Esophagus muscularis mucosa (tissue), 4 donors: ENCODE data around the gene ATG2B. TPM values are rescaled to one million over a fixed set of nuclear protein-coding genes. Genes with fewer than 3 reads are reported as not detected.

ENCODE experiments used
- DNase-seq: peaks from one replicate; pipeline ENCODE4 v3.0.0-alpha.2; 2017; ENCODE audit errors: extremely low spot score
- H3K27ac ChIP-seq, 4 donors: fragments of 200-600 bp; sonication (generic); replicated peaks in 1 of 4; 1 replicate in 3 of 4; 2 replicates in 1 of 4; pipeline ENCODE4 v1.5.1; 2016 to 2019; ENCODE audit warnings: mild to moderate bottlenecking in 1 of 4
- H3K27me3 ChIP-seq, 4 donors: fragments of 200-600 bp; sonication (generic); one replicate each; pipeline versions ENCODE4 v1.5.1 to v1.6.0; 2016 to 2019
- H3K36me3 ChIP-seq, 4 donors: fragments of 200-600 bp; sonication (generic); one replicate each; pipeline ENCODE4 v1.5.1; 2016 to 2019
- H3K4me1 ChIP-seq, 4 donors: fragments of 200-600 bp; sonication (generic); one replicate each; pipeline ENCODE4 v1.5.1; 2016 to 2019
- H3K4me3 ChIP-seq, 4 donors: fragments of 200-600 bp; sonication (generic); 1 replicate in 2 of 4; 2 replicates in 2 of 4; pipeline ENCODE4 v1.5.1; 2016 to 2019; ENCODE audit warnings: mild to moderate bottlenecking in 4 of 4, moderate library complexity in 1 of 4
- H3K9me3 ChIP-seq, 4 donors: fragments of 200-600 bp; sonication (generic); 1 replicate in 3 of 4; 2 replicates in 1 of 4; pipeline ENCODE4 v1.5.1; 2016 to 2019
- CTCF ChIP-seq, 3 experiments: fragments of 200-600 bp in 2 of 3; fragments of 450-650 bp in 1 of 3; sonication (generic) in 2 of 3; IDR thresholded peaks; one replicate each; pipeline ENCODE4 v1.5.1; 2017 to 2019; ENCODE audit warnings: antibody characterized with exemption in 3 of 3, mild to moderate bottlenecking in 2 of 3, moderate library complexity in 1 of 3
- EP300 ChIP-seq: sonication (generic); formaldehyde crosslinking; IDR thresholded peaks from one replicate; pipeline ENCODE4 v1.6.1; 2017; ENCODE audit warnings: antibody characterized with exemption
- POLR2A ChIP-seq: fragments of 450-650 bp; IDR thresholded peaks from one replicate; pipeline ENCODE4 v1.6.1; 2017; ENCODE audit warnings: antibody characterized with exemption, moderate library complexity, mild to moderate bottlenecking, low read depth
- POLR2AphosphoS5 ChIP-seq, 2 donors: sonication (generic); formaldehyde crosslinking; IDR thresholded peaks; one replicate each; pipeline ENCODE4 v1.6.1; 2017; ENCODE audit warnings: antibody characterized with exemption in 2 of 2
- WGBS: methylation state at CpG from one replicate; pipeline ENCODE4 v1.1.5; 2018; 5-methylcytosine and 5-hydroxymethylcytosine counted together
- intact Hi-C: fragments of 100-400 bp; cut with DNase I; formaldehyde crosslinking; loops from one replicate; pipeline ENCODE4 v1.15.1; 2023
- total RNA-seq, 4 donors: library from RNA; depleted of rRNA; stranded (reverse); fragments of >200 nt; gene quantifications; one replicate each; pipeline versions ENCODE4 v1.1.0 to v1.2.1, GENCODE V29; 2016

ATG2B gene
- total RNA-seq, 4 donors from 2014 or later = 18.2 to 26.6 (median 23.1) TPM

GRCh38 chr14:96286251-96286650, 76.9 kb downstream of the ATG2B start:
- no peaks in the 10 kb centered on the region for H3K27me3 ChIP-seq
- peak overlapping the region; percentile 61 to 70 (median 68) for H3K27ac ChIP-seq
- WGBS = 42% methylated on average over 1 of the region's 1 CpG
- TF ChIP-seq CTCF (IDR thresholded peaks at IDR 0.05) = no peak
- no peak for TF ChIP-seq EP300
- no peak for TF ChIP-seq POLR2AphosphoS5 (IDR thresholded peaks at IDR 0.05)
- TF ChIP-seq POLR2A = no peak
- no peak for DNase-seq
- peak overlapping the region in 2 of 4 donors; percentile 6 to 17 for H3K4me3 ChIP-seq
- H3K36me3 ChIP-seq = peaks cover 15 to 77% (median 56%) of the 10 kb centered on the region in 4 donors
- intact Hi-C loops = no loop called here
- H3K4me1 ChIP-seq = peaks cover 0 to 22% (median 12%) of the 10 kb centered on the region in 4 donors
- no peaks in the 10 kb centered on the region for H3K9me3 ChIP-seq

GRCh38 chr14:96285667-96286066, 77.5 kb downstream of the ATG2B start:
- Histone ChIP-seq H3K36me3 (peaks cover 15 to 72% (median 52%) of the 10 kb centered on the region in 4 donors), H3K27ac (peak overlapping the region; percentile 61 to 70 (median 68)), H3K27me3 (no peaks in the 10 kb centered on the region), H3K4me3 (peak overlapping the region in 2 of 4 donors; percentile 6 to 17), H3K4me1 (peaks cover 0 to 22% (median 12%) of the 10 kb centered on the region in 4 donors), H3K9me3 (no peaks in the 10 kb centered on the region)
- TF ChIP-seq POLR2AphosphoS5 (IDR thresholded peaks at IDR 0.05) = peak; percentile 84 to 86
- TF ChIP-seq CTCF (IDR thresholded peaks at IDR 0.05) = no peak
- no peak for TF ChIP-seq POLR2A
- TF ChIP-seq EP300 = peak; percentile 78
- peak; percentile 94 for DNase-seq
- WGBS = 56% methylated on average over 16 of the region's 17 CpGs
- intact Hi-C loops = no loop called here

- TF ChIP-seq EP300 (no peak), POLR2A (no peak), POLR2AphosphoS5 (IDR thresholded peaks at IDR 0.05) (no peak)
- no peaks in the 10 kb centered on the region for H3K9me3 ChIP-seq
- WGBS = 83% methylated on average over 1 of the region's 1 CpG
- intact Hi-C loops = loop anchor here (5.0 kb wide), 1 partner anchor 287 kb away; no protein-coding TSS in a partner anchor
- H3K27me3 ChIP-seq = no peaks in the 10 kb centered on the region
- no peak overlapping the region for H3K4me3 ChIP-seq
- DNase-seq = no peak
- H3K36me3 ChIP-seq = peaks cover 4 to 65% (median 41%) of the 10 kb centered on the region in 4 donors
- H3K27ac ChIP-seq = peak overlapping the region in 2 of 4 donors; percentile 67 to 69
- peaks cover 0 to 22% (median 12%) of the 10 kb centered on the region in 4 donors for H3K4me1 ChIP-seq
Observed at GRCh38 chr14:96284430-96284829, 78.7 kb downstream of the ATG2B start.

- 94% methylated on average over 9 of the region's 9 CpGs for WGBS
- intact Hi-C loops = loop anchor here (5.0 kb wide), 1 partner anchor 287 kb away; no protein-coding TSS in a partner anchor
Observed at GRCh38 chr14:96284008-96284407, 79.1 kb downstream of the ATG2B start.

More at GRCh38 chr14:96284008-96284407, 79.1 kb downstream of the ATG2B start:
- peaks cover under 1 to 61% (median 36%) of the 10 kb centered on the region in 4 donors for H3K36me3 ChIP-seq
- DNase-seq = no peak
- no peak overlapping the region for H3K4me3 ChIP-seq
- H3K27me3 ChIP-seq = no peaks in the 10 kb centered on the region
- H3K4me1 ChIP-seq = peaks cover 0 to 22% (median 12%) of the 10 kb centered on the region in 4 donors
- no peak overlapping the region for H3K27ac ChIP-seq
- no peak for TF ChIP-seq EP300
- TF ChIP-seq POLR2AphosphoS5 (IDR thresholded peaks at IDR 0.05) = no peak
- TF ChIP-seq CTCF (IDR thresholded peaks at IDR 0.05) = no peak
- no peak for TF ChIP-seq POLR2A
- no peaks in the 10 kb centered on the region for H3K9me3 ChIP-seq
